EL (cell line): ENCODE measurements around the gene TMPRSS15.

Experiments
- DNase-seq: peaks from one replicate; pipeline ENCODE4 v3.0.0-alpha.2; 2016

TMPRSS15 gene

GRCh38 chr21:18235545-18235944 is 168.0 kb downstream of the TMPRSS15 start:
- no peak for DNase-seq

- DNase-seq: no peak
These were observed 175.4 kb downstream of the TMPRSS15 start for GRCh38 chr21:18228060-18228739.

GRCh38 chr21:18222346-18222745 is 181.2 kb downstream of the TMPRSS15 start:
- DNase-seq: no peak

GRCh38 chr21:18220498-18220897 is 183.1 kb downstream of the TMPRSS15 start:
- DNase-seq: no peak
